ENCODE results near the gene ASPA.

Gene ASPA

GRCh38 chr17:3474212-3474611 is 1.6 kb upstream of the ASPA start:
- Histone ChIP-seq H3K36me3 (ENCODE audit: insufficient read depth, low read length) (no peaks in the 10 kb centered on the region), H3K4me3 (ENCODE audit: low read length) (no peak overlapping the region), H3K9me3 (ENCODE audit: insufficient read depth, low read depth, low read length) (no peaks in the 10 kb centered on the region), H3K27me3 (ENCODE audit: insufficient read depth, low read length) (no peaks in the 10 kb centered on the region), H3K27ac (ENCODE audit: low read depth, low read length) (no peak overlapping the region), H3K4me1 (ENCODE audit: insufficient read depth, low read length) (peaks cover 13% of the 10 kb centered on the region; the same call in 1 of the 2 replicates), H3K9ac (ENCODE audit: low read depth, low read length) (no peak overlapping the region)
- WGBS: 91% methylated on average over 3 of the region's 3 CpGs

GRCh38 chr17:3475251-3475685 is 529 bp upstream of the ASPA start:
- WGBS: 86% methylated on average over 4 of the region's 4 CpGs
- no peaks in the 10 kb centered on the region for H3K27me3 ChIP-seq (ENCODE audit: insufficient read depth, low read length)
- H3K4me1 ChIP-seq (ENCODE audit: insufficient read depth, low read length): peaks cover 13% of the 10 kb centered on the region; the same call in 1 of the 2 replicates
- H3K27ac ChIP-seq (ENCODE audit: low read depth, low read length): no peak overlapping the region
- H3K9me3 ChIP-seq (ENCODE audit: insufficient read depth, low read depth, low read length): no peaks in the 10 kb centered on the region
- no peak overlapping the region for H3K4me3 ChIP-seq (ENCODE audit: low read length)
- H3K9ac ChIP-seq (ENCODE audit: low read depth, low read length): no peak overlapping the region
- H3K36me3 ChIP-seq (ENCODE audit: insufficient read depth, low read length): no peaks in the 10 kb centered on the region

- WGBS: 95% methylated on average over 3 of the region's 3 CpGs
- no peak overlapping the region for H3K9ac ChIP-seq (ENCODE audit: low read depth, low read length)
- peaks cover 34% of the 10 kb centered on the region for H3K4me1 ChIP-seq (ENCODE audit: insufficient read depth, low read length)
- no peak overlapping the region for H3K4me3 ChIP-seq (ENCODE audit: low read length)
- no peaks in the 10 kb centered on the region for H3K36me3 ChIP-seq (ENCODE audit: insufficient read depth, low read length)
- no peaks in the 10 kb centered on the region for H3K27me3 ChIP-seq (ENCODE audit: insufficient read depth, low read length)
- no peak overlapping the region for H3K27ac ChIP-seq (ENCODE audit: low read depth, low read length)
- H3K9me3 ChIP-seq (ENCODE audit: insufficient read depth, low read depth, low read length): no peaks in the 10 kb centered on the region
Measured at GRCh38 chr17:3479988-3480387, 4.2 kb downstream of the ASPA start.

GRCh38 chr17:3482852-3483251 is 7.1 kb downstream of the ASPA start:
- H3K9ac ChIP-seq (ENCODE audit: low read depth, low read length): no peak overlapping the region
- no peaks in the 10 kb centered on the region for H3K27me3 ChIP-seq (ENCODE audit: insufficient read depth, low read length)
- peak overlapping the region; percentile 18; the same call in 1 of the 2 replicates for H3K4me3 ChIP-seq (ENCODE audit: low read length)
- H3K9me3 ChIP-seq (ENCODE audit: insufficient read depth, low read depth, low read length): no peaks in the 10 kb centered on the region
- peak overlapping the region; percentile 56; the same call in 1 of the 2 replicates for H3K27ac ChIP-seq (ENCODE audit: low read depth, low read length)
- no peaks in the 10 kb centered on the region for H3K36me3 ChIP-seq (ENCODE audit: insufficient read depth, low read length)
- WGBS: no CpG with 5 or more reads among the region's 3 CpGs
- H3K4me1 ChIP-seq (ENCODE audit: insufficient read depth, low read length): peaks cover 29% of the 10 kb centered on the region

- Histone ChIP-seq H3K9me3 (ENCODE audit: insufficient read depth, low read depth, low read length) (no peaks in the 10 kb centered on the region), H3K4me1 (ENCODE audit: insufficient read depth, low read length) (peaks cover 46% of the 10 kb centered on the region), H3K27me3 (ENCODE audit: insufficient read depth, low read length) (no peaks in the 10 kb centered on the region), H3K27ac (ENCODE audit: low read depth, low read length) (no peak overlapping the region), H3K4me3 (ENCODE audit: low read length) (no peak overlapping the region), H3K9ac (ENCODE audit: low read depth, low read length) (no peak overlapping the region), H3K36me3 (ENCODE audit: insufficient read depth, low read length) (no peaks in the 10 kb centered on the region)
- WGBS: 94% methylated on average over 8 of the region's 8 CpGs
Measured at GRCh38 chr17:3485481-3486068, 9.8 kb downstream of the ASPA start.

- no peaks in the 10 kb centered on the region for H3K36me3 ChIP-seq (ENCODE audit: insufficient read depth, low read length)
- peaks cover 16% of the 10 kb centered on the region; the same call in 1 of the 2 replicates for H3K4me1 ChIP-seq (ENCODE audit: insufficient read depth, low read length)
- H3K27me3 ChIP-seq (ENCODE audit: insufficient read depth, low read length): no peaks in the 10 kb centered on the region
- H3K4me3 ChIP-seq (ENCODE audit: low read length): no peak overlapping the region
- H3K9ac ChIP-seq (ENCODE audit: low read depth, low read length): no peak overlapping the region
- H3K27ac ChIP-seq (ENCODE audit: low read depth, low read length): no peak overlapping the region
- WGBS: 92% methylated on average over 7 of the region's 7 CpGs
- H3K9me3 ChIP-seq (ENCODE audit: insufficient read depth, low read depth, low read length): no peaks in the 10 kb centered on the region
Measured at GRCh38 chr17:3497101-3497500, 21.3 kb downstream of the ASPA start.

- H3K36me3 ChIP-seq (ENCODE audit: insufficient read depth, low read length): no peaks in the 10 kb centered on the region
- H3K27me3 ChIP-seq (ENCODE audit: insufficient read depth, low read length): no peaks in the 10 kb centered on the region
- WGBS: 91% methylated on average over 5 of the region's 5 CpGs
- no peak overlapping the region for H3K4me3 ChIP-seq (ENCODE audit: low read length)
- H3K9me3 ChIP-seq (ENCODE audit: insufficient read depth, low read depth, low read length): no peaks in the 10 kb centered on the region
- H3K27ac ChIP-seq (ENCODE audit: low read depth, low read length): no peak overlapping the region
- no peak overlapping the region for H3K9ac ChIP-seq (ENCODE audit: low read depth, low read length)
- H3K4me1 ChIP-seq (ENCODE audit: insufficient read depth, low read length): peaks cover 16% of the 10 kb centered on the region; the same call in 1 of the 2 replicates
Measured at GRCh38 chr17:3501344-3501743, 25.5 kb downstream of the ASPA start.

- Histone ChIP-seq H3K27me3 (ENCODE audit: insufficient read depth, low read length) (no peaks in the 10 kb centered on the region), H3K27ac (ENCODE audit: low read depth, low read length) (no peak overlapping the region), H3K9ac (ENCODE audit: low read depth, low read length) (no peak overlapping the region), H3K36me3 (ENCODE audit: insufficient read depth, low read length) (no peaks in the 10 kb centered on the region), H3K4me1 (ENCODE audit: insufficient read depth, low read length) (peaks cover 16% of the 10 kb centered on the region; the same call in 1 of the 2 replicates), H3K4me3 (ENCODE audit: low read length) (no peak overlapping the region), H3K9me3 (ENCODE audit: insufficient read depth, low read depth, low read length) (no peaks in the 10 kb centered on the region)
- 98% methylated on average over 4 of the region's 5 CpGs for WGBS
Measured at GRCh38 chr17:3502466-3502865, 26.7 kb downstream of the ASPA start.

- H3K9me3 ChIP-seq (ENCODE audit: insufficient read depth, low read depth, low read length): no peaks in the 10 kb centered on the region
- peaks cover 8% of the 10 kb centered on the region; the same call in 1 of the 2 replicates for H3K4me1 ChIP-seq (ENCODE audit: insufficient read depth, low read length)
- WGBS: 88% methylated on average over 1 of the region's 1 CpG
- H3K4me3 ChIP-seq (ENCODE audit: low read length): no peak overlapping the region
- H3K27ac ChIP-seq (ENCODE audit: low read depth, low read length): no peak overlapping the region
- no peak overlapping the region for H3K9ac ChIP-seq (ENCODE audit: low read depth, low read length)
- H3K36me3 ChIP-seq (ENCODE audit: insufficient read depth, low read length): no peaks in the 10 kb centered on the region
- no peaks in the 10 kb centered on the region for H3K27me3 ChIP-seq (ENCODE audit: insufficient read depth, low read length)
Measured at GRCh38 chr17:3503285-3503684, 27.5 kb downstream of the ASPA start.

GRCh38 chr17:3505008-3505407 is 29.2 kb downstream of the ASPA start:
- 94% methylated on average over 7 of the region's 7 CpGs for WGBS
- Histone ChIP-seq H3K27me3 (ENCODE audit: insufficient read depth, low read length) (no peaks in the 10 kb centered on the region), H3K4me1 (ENCODE audit: insufficient read depth, low read length) (no peaks in the 10 kb centered on the region)

GRCh38 chr17:3506054-3506453 is 30.3 kb downstream of the ASPA start:
- peaks cover 8% of the 10 kb centered on the region; the same call in 1 of the 2 replicates for H3K4me1 ChIP-seq (ENCODE audit: insufficient read depth, low read length)
- 95% methylated on average over 2 of the region's 2 CpGs for WGBS

More at GRCh38 chr17:3505008-3505407, 29.2 kb downstream of the ASPA start:
- no peak overlapping the region for H3K9ac ChIP-seq (ENCODE audit: low read depth, low read length)
- H3K9me3 ChIP-seq (ENCODE audit: insufficient read depth, low read depth, low read length): no peaks in the 10 kb centered on the region
- no peaks in the 10 kb centered on the region for H3K36me3 ChIP-seq (ENCODE audit: insufficient read depth, low read length)
- H3K4me3 ChIP-seq (ENCODE audit: low read length): no peak overlapping the region
- no peak overlapping the region for H3K27ac ChIP-seq (ENCODE audit: low read depth, low read length)

GRCh38 chr17:3507071-3507470 is 31.3 kb downstream of the ASPA start:
- WGBS: 88% methylated on average over 1 of the region's 1 CpG
- H3K36me3 ChIP-seq (ENCODE audit: insufficient read depth, low read length): no peaks in the 10 kb centered on the region
- H3K4me1 ChIP-seq (ENCODE audit: insufficient read depth, low read length): peaks cover 14% of the 10 kb centered on the region
- H3K9ac ChIP-seq (ENCODE audit: low read depth, low read length): no peak overlapping the region
- H3K4me3 ChIP-seq (ENCODE audit: low read length): no peak overlapping the region
- no peaks in the 10 kb centered on the region for H3K27me3 ChIP-seq (ENCODE audit: insufficient read depth, low read length)
- H3K27ac ChIP-seq (ENCODE audit: low read depth, low read length): no peak overlapping the region
- H3K9me3 ChIP-seq (ENCODE audit: insufficient read depth, low read depth, low read length): no peaks in the 10 kb centered on the region

More at GRCh38 chr17:3506054-3506453, 30.3 kb downstream of the ASPA start:
- H3K9me3 ChIP-seq (ENCODE audit: insufficient read depth, low read depth, low read length): no peaks in the 10 kb centered on the region
- no peaks in the 10 kb centered on the region for H3K36me3 ChIP-seq (ENCODE audit: insufficient read depth, low read length)
- H3K4me3 ChIP-seq (ENCODE audit: low read length): no peak overlapping the region
- no peak overlapping the region for H3K27ac ChIP-seq (ENCODE audit: low read depth, low read length)
- no peaks in the 10 kb centered on the region for H3K27me3 ChIP-seq (ENCODE audit: insufficient read depth, low read length)
- no peak overlapping the region for H3K9ac ChIP-seq (ENCODE audit: low read depth, low read length)
